SK-N-SH (cell line): ENCODE results near the gene LHPP. TPM values are rescaled to one million over a fixed set of nuclear protein-coding genes. Genes with fewer than 3 reads are reported as not detected.

Experiments
- CTCF ChIA-PET: fragments of 300-600, 350-600 bp; formaldehyde crosslinking; extraction: SDS; loops from one replicate; lab custom pipeline; 2021; lab: Yijun Ruan, JAX
- POLR2A ChIA-PET: fragments of 350-600 bp; sonication (Branson Sonifier 250); formaldehyde crosslinking; extraction: SDS; loops from one replicate; lab custom pipeline; 2020; ENCODE audit warnings: antibody characterized with exemption, inconsistent platforms; lab: Yijun Ruan, JAX
- DNase-seq: peaks from one replicate; pipeline ENCODE4 v3.0.0; 2012
- H2AFZ ChIP-seq: fragments of 200-600 bp; sonication (generic); 2 replicates; pipeline ENCODE4 v1.8.1; 2016; ENCODE audit warnings: antibody characterized with exemption, mild to moderate bottlenecking, low read depth
- H3F3A ChIP-seq: fragments of 200-600 bp; sonication (generic); replicated peaks from 2 replicates; pipeline ENCODE3; 2016; ENCODE audit warnings: antibody characterized with exemption, mild to moderate bottlenecking; ENCODE audit not compliant: insufficient read depth
- H3K27ac ChIP-seq, 2 experiments: fragments of 200-500 bp in 1 of 2; fragments of 200-600 bp in 1 of 2; sonication (Bioruptor generic) in 1 of 2; sonication (generic), shearing (Covaris generic) in 1 of 2; 2 replicates each; pipeline versions ENCODE4 v1.5.1 to v1.6.1; 2014 to 2016; ENCODE audit warnings: low read depth in 2 of 2, inconsistent platforms in 1 of 2, low read length in 1 of 2, mild to moderate bottlenecking in 1 of 2, mixed read lengths in 1 of 2
- H3K27me3 ChIP-seq: fragments of 200-600 bp; sonication (generic), shearing (Covaris generic); 2 replicates; pipeline ENCODE4 v1.6.1; 2016; ENCODE audit warnings: mixed run types; ENCODE audit not compliant: insufficient read depth
- H3K36me3 ChIP-seq, 2 experiments: fragments of 200-500 bp in 1 of 2; fragments of 200-600 bp in 1 of 2; sonication (Bioruptor generic) in 1 of 2; sonication (generic) in 1 of 2; replicated peaks in 1 of 2; 2 replicates each; pipeline versions ENCODE3 to v1.5.1; 2014 to 2016; ENCODE audit warnings: low read length in 1 of 2, mild to moderate bottlenecking in 1 of 2; ENCODE audit not compliant: insufficient read depth in 2 of 2, control insufficient read depth in 1 of 2
- H3K4me1 ChIP-seq, 2 experiments: fragments of 200-500 bp in 1 of 2; fragments of 200-600 bp in 1 of 2; sonication (Bioruptor generic) in 1 of 2; sonication (generic), shearing (Covaris generic) in 1 of 2; 2 replicates each; pipeline versions ENCODE4 v1.5.1 to v1.6.1; 2014 to 2016; ENCODE audit warnings: low read depth in 1 of 2, low read length in 1 of 2, mixed run types in 1 of 2; ENCODE audit not compliant: insufficient read depth in 2 of 2, control insufficient read depth in 1 of 2
- H3K4me2 ChIP-seq: fragments of 200-600 bp; sonication (generic), shearing (Covaris generic); 2 replicates; pipeline ENCODE4 v1.6.1; 2017; ENCODE audit warnings: mixed run types
- H3K4me3 ChIP-seq, 2 experiments: fragments of 200-500 bp in 1 of 2; fragments of 200-600 bp in 1 of 2; sonication (Bioruptor generic) in 1 of 2; sonication (generic), shearing (Covaris generic) in 1 of 2; 2 replicates each; pipeline versions ENCODE4 v1.5.1 to v1.8.1; 2014 to 2016; ENCODE audit warnings: low read depth in 2 of 2, inconsistent platforms in 1 of 2, low read length in 1 of 2, mild to moderate bottlenecking in 1 of 2, mixed read lengths in 1 of 2, moderate library complexity in 1 of 2
- H3K79me2 ChIP-seq: fragments of 200-600 bp; sonication (generic); 2 replicates; pipeline ENCODE4 v1.8.1; 2017; ENCODE audit warnings: mild to moderate bottlenecking; ENCODE audit not compliant: insufficient read depth
- H3K9ac ChIP-seq: fragments of 200-600 bp; sonication (generic); 2 replicates; pipeline ENCODE4 v1.6.1; 2017; ENCODE audit warnings: mixed run types
- H3K9me2 ChIP-seq: fragments of 200-600 bp; sonication (generic); 2 replicates; pipeline ENCODE4 v1.6.1; 2017; ENCODE audit warnings: mixed run types
- H3K9me3 ChIP-seq: fragments of 200-600 bp; sonication (generic); 2 replicates; pipeline ENCODE4 v1.6.1; 2017; ENCODE audit warnings: mixed run types, mild to moderate bottlenecking, moderate library complexity
- H4K20me1 ChIP-seq: fragments of 200-600 bp; sonication (generic); 2 replicates; pipeline ENCODE4 v1.6.1; 2017; ENCODE audit warnings: mild to moderate bottlenecking, mixed run types; ENCODE audit not compliant: insufficient read depth
- ELF1 ChIP-seq: IDR thresholded peaks from 2 replicates; pipeline ENCODE4 v1.4.0; 2012
- EP300 ChIP-seq, 2 experiments: IDR thresholded peaks; 2 replicates each; pipeline versions ENCODE4 v1.4.0 to v1.6.1; 2012; ENCODE audit warnings: borderline replicate concordance in 1 of 2, low read depth in 1 of 2, low read length in 1 of 2
- FOSL2 ChIP-seq: IDR thresholded peaks from 2 replicates; pipeline ENCODE4 v1.4.0; 2012; ENCODE audit warnings: low read depth, mild to moderate bottlenecking, moderate library complexity, borderline replicate concordance
- FOXJ3 ChIP-seq: sonication (generic); formaldehyde crosslinking; IDR thresholded peaks from 2 replicates; pipeline ENCODE4 v1.5.1; 2020; ENCODE audit warnings: mild to moderate bottlenecking, missing genetic modification reagents
- GABPA ChIP-seq: IDR thresholded peaks from 2 replicates; pipeline ENCODE4 v1.4.0; 2012; ENCODE audit warnings: low read depth, mild to moderate bottlenecking
- MAX ChIP-seq: IDR thresholded peaks from 2 replicates; pipeline ENCODE4 v1.4.0; 2012; ENCODE audit warnings: low read depth
- POLR2AphosphoS5 ChIP-seq: IDR thresholded peaks from 2 replicates; pipeline ENCODE4 v1.6.1; 2012; ENCODE audit warnings: low read depth, low read length
- RFX5 ChIP-seq: IDR thresholded peaks from 2 replicates; pipeline ENCODE4 v1.6.1; 2012; ENCODE audit warnings: mild to moderate bottlenecking, improper control_type of control experiment, low read length
- RXRA ChIP-seq: IDR thresholded peaks from 2 replicates; pipeline ENCODE4 v1.4.0; 2012; ENCODE audit warnings: low read depth, mild to moderate bottlenecking, borderline replicate concordance
- USF1 ChIP-seq: IDR thresholded peaks from 2 replicates; pipeline ENCODE4 v1.4.0; 2012; ENCODE audit warnings: low read depth, borderline replicate concordance
- WGBS: methylation state at CpG from one replicate; pipeline ENCODE4 v1.1.6; 2017; ENCODE audit warnings: low lambda C conversion rate; 5-methylcytosine and 5-hydroxymethylcytosine counted together
- polyA plus RNA-seq, 3 experiments: library from polyadenylated mRNA; depleted of rRNA; stranded (reverse); fragments of >200 nt; gene quantifications; 2 replicates each; pipeline ENCODE4 v1.2.3, GENCODE V29; 2012
- TF ChIP-seq, protein P1 (sequence below): IDR thresholded peaks from 2 replicates; pipeline ENCODE4 v1.4.0; 2012; ENCODE audit warnings: low read depth, borderline replicate concordance

The LHPP gene
- polyA plus RNA-seq, 1 of the 3 experiments (the other 2 are of a cell fraction): 29.8 TPM

- Histone ChIP-seq H3K79me2 (no peaks in the 10 kb centered on the region), H3K4me3 (no peak overlapping the region), H3K9me3 (no peaks in the 10 kb centered on the region), H3F3A (no peaks in the 10 kb centered on the region), H3K9me2 (no peaks in the 10 kb centered on the region), H2AFZ (no peak overlapping the region), H3K4me1 (peaks cover 0 to 20% of the 10 kb centered on the region in 2 experiments; a peak in 1 of 4 replicates), H3K9ac (no peak overlapping the region), H3K27ac (no peak overlapping the region), H3K4me2 (no peak overlapping the region), H3K36me3 (no peaks in the 10 kb centered on the region), H4K20me1 (no peaks in the 10 kb centered on the region), H3K27me3 (no peaks in the 10 kb centered on the region)
- ChIA-PET POLR2A (no interaction called here), CTCF (interaction anchor here (1.3 to 5.5 kb wide), 3 partner anchors 122 to 219 kb away, joined by 3 to 69 read pairs (median 9); no protein-coding TSS in a partner anchor)
- WGBS: 83% methylated on average over 16 of the region's 20 CpGs
- no peak for DNase-seq
- TF ChIP-seq RFX5 (no peak), FOXJ3 (CRISPR knock-in tag) (no peak), USF1 (no peak)
Measured at GRCh38 chr10:124525751-124526600, 64.4 kb downstream of the LHPP start.

- Histone ChIP-seq H4K20me1 (no peaks in the 10 kb centered on the region), H3K27ac (no peak overlapping the region), H3K9ac (no peak overlapping the region), H3K4me3 (no peak overlapping the region), H3K4me2 (no peak overlapping the region), H3K79me2 (no peaks in the 10 kb centered on the region), H3K27me3 (no peaks in the 10 kb centered on the region), H3F3A (no peaks in the 10 kb centered on the region), H2AFZ (no peak overlapping the region), H3K4me1 (peaks cover 0 to 20% of the 10 kb centered on the region in 2 experiments; a peak in 1 of 4 replicates), H3K9me2 (no peaks in the 10 kb centered on the region), H3K9me3 (no peaks in the 10 kb centered on the region), H3K36me3 (no peaks in the 10 kb centered on the region)
- TF ChIP-seq, protein P1, sequence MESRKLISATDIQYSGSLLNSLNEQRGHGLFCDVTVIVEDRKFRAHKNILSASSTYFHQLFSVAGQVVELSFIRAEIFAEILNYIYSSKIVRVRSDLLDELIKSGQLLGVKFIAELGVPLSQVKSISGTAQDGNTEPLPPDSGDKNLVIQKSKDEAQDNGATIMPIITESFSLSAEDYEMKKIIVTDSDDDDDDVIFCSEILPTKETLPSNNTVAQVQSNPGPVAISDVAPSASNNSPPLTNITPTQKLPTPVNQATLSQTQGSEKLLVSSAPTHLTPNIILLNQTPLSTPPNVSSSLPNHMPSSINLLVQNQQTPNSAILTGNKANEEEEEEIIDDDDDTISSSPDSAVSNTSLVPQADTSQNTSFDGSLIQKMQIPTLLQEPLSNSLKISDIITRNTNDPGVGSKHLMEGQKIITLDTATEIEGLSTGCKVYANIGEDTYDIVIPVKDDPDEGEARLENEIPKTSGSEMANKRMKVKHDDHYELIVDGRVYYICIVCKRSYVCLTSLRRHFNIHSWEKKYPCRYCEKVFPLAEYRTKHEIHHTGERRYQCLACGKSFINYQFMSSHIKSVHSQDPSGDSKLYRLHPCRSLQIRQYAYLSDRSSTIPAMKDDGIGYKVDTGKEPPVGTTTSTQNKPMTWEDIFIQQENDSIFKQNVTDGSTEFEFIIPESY: no peak
- TF ChIP-seq EP300 (IDR thresholded peaks at IDR 0.05; ENCODE audit: borderline replicate concordance in 1 of 2, low read depth in 1 of 2, low read length in 1 of 2): no peak
- no peak for TF ChIP-seq MAX
- no peak for TF ChIP-seq GABPA
- TF ChIP-seq POLR2AphosphoS5: no peak
- no peak for TF ChIP-seq RXRA
- no peak for TF ChIP-seq ELF1
- TF ChIP-seq FOSL2: no peak
- no peak for DNase-seq
- WGBS: 63% methylated on average over 7 of the region's 17 CpGs
- ChIA-PET POLR2A (no interaction called here), CTCF (interaction anchor here (0.8 to 5.5 kb wide), 5 partner anchors 10 to 219 kb away, joined by 3 to 69 read pairs (median 3); no protein-coding TSS in a partner anchor)
Measured at GRCh38 chr10:124526621-124527267, 65.1 kb downstream of the LHPP start.
